HUES6 (cell line): Measurements from ENCODE around the gene MBD3.

Experiments used
- H3K27ac ChIP-seq: 2 replicates; pipeline ENCODE4 v1.7.0; 2013; ENCODE audit warnings: low read depth, mild to moderate bottlenecking, low read length, inconsistent platforms
- H3K27me3 ChIP-seq: 2 replicates; pipeline ENCODE4 v1.6.1; 2013; ENCODE audit warnings: low read length; ENCODE audit not compliant: control insufficient read depth, insufficient read depth
- H3K36me3 ChIP-seq: 2 replicates; pipeline ENCODE4 v1.6.1; 2013; ENCODE audit warnings: low read length; ENCODE audit not compliant: control insufficient read depth, insufficient read depth
- H3K4me1 ChIP-seq: 2 replicates; pipeline ENCODE4 v1.6.1; 2013; ENCODE audit warnings: low read length; ENCODE audit not compliant: control insufficient read depth, insufficient read depth
- H3K4me3 ChIP-seq: 2 replicates; pipeline ENCODE4 v1.5.1; 2013; ENCODE audit warnings: low read depth, low read length
- H3K9ac ChIP-seq: one replicate; pipeline ENCODE4 v1.6.1; 2013; ENCODE audit warnings: mild to moderate bottlenecking, low read length
- H3K9me3 ChIP-seq: 2 replicates; pipeline ENCODE4 v1.6.1; 2013; ENCODE audit warnings: low read depth, low read length; ENCODE audit not compliant: control insufficient read depth, insufficient read depth

The MBD3 gene

GRCh38 chr19:1630012-1630411 lies 37.3 kb upstream of the MBD3 start:
- no peaks in the 10 kb centered on the region for H3K4me1 ChIP-seq
- no peak overlapping the region for H3K4me3 ChIP-seq
- no peaks in the 10 kb centered on the region for H3K9me3 ChIP-seq
- no peaks in the 10 kb centered on the region for H3K27me3 ChIP-seq
- no peak overlapping the region for H3K27ac ChIP-seq
- no peak overlapping the region for H3K9ac ChIP-seq
- H3K36me3 ChIP-seq = peaks cover 72% of the 10 kb centered on the region

- no peaks in the 10 kb centered on the region for H3K4me1 ChIP-seq
- no peaks in the 10 kb centered on the region for H3K9me3 ChIP-seq
- no peaks in the 10 kb centered on the region for H3K27me3 ChIP-seq
- H3K27ac ChIP-seq = no peak overlapping the region
- peaks cover 71% of the 10 kb centered on the region for H3K36me3 ChIP-seq
- no peak overlapping the region for H3K4me3 ChIP-seq
- H3K9ac ChIP-seq = no peak overlapping the region
These were observed 36.7 kb upstream of the MBD3 start for GRCh38 chr19:1629256-1629808.

- peaks cover 74% of the 10 kb centered on the region for H3K36me3 ChIP-seq
- H3K4me1 ChIP-seq = no peaks in the 10 kb centered on the region
- no peak overlapping the region for H3K4me3 ChIP-seq
- H3K9ac ChIP-seq = no peak overlapping the region
- no peak overlapping the region for H3K27ac ChIP-seq
- H3K27me3 ChIP-seq = no peaks in the 10 kb centered on the region
- H3K9me3 ChIP-seq = no peaks in the 10 kb centered on the region
These were observed 34.5 kb upstream of the MBD3 start for GRCh38 chr19:1627194-1627593.

- Histone ChIP-seq H3K27ac (no peak overlapping the region), H3K4me3 (no peak overlapping the region), H3K4me1 (no peaks in the 10 kb centered on the region), H3K9ac (no peak overlapping the region), H3K9me3 (no peaks in the 10 kb centered on the region), H3K27me3 (no peaks in the 10 kb centered on the region), H3K36me3 (peaks cover 73% of the 10 kb centered on the region)
These were observed 33.8 kb upstream of the MBD3 start for GRCh38 chr19:1626417-1627010.

- H3K4me3 ChIP-seq = no peak overlapping the region
- no peaks in the 10 kb centered on the region for H3K27me3 ChIP-seq
- no peak overlapping the region for H3K27ac ChIP-seq
- H3K4me1 ChIP-seq = no peaks in the 10 kb centered on the region
- H3K9ac ChIP-seq = no peak overlapping the region
- H3K9me3 ChIP-seq = no peaks in the 10 kb centered on the region
- peaks cover 75% of the 10 kb centered on the region for H3K36me3 ChIP-seq
These were observed 31.8 kb upstream of the MBD3 start for GRCh38 chr19:1624458-1624857.

GRCh38 chr19:1622541-1622940 lies 29.9 kb upstream of the MBD3 start:
- no peaks in the 10 kb centered on the region for H3K27me3 ChIP-seq
- no peak overlapping the region for H3K4me3 ChIP-seq
- H3K36me3 ChIP-seq = peaks cover 90% of the 10 kb centered on the region
- H3K9ac ChIP-seq = no peak overlapping the region
- no peaks in the 10 kb centered on the region for H3K4me1 ChIP-seq
- H3K9me3 ChIP-seq = no peaks in the 10 kb centered on the region
- no peak overlapping the region for H3K27ac ChIP-seq

- no peak overlapping the region for H3K9ac ChIP-seq
- no peak overlapping the region for H3K4me3 ChIP-seq
- H3K36me3 ChIP-seq = peaks cover 91% of the 10 kb centered on the region
- H3K9me3 ChIP-seq = no peaks in the 10 kb centered on the region
- H3K4me1 ChIP-seq = no peaks in the 10 kb centered on the region
- no peak overlapping the region for H3K27ac ChIP-seq
- no peaks in the 10 kb centered on the region for H3K27me3 ChIP-seq
These were observed 29.3 kb upstream of the MBD3 start for GRCh38 chr19:1622007-1622406.

- H3K9me3 ChIP-seq = no peaks in the 10 kb centered on the region
- no peaks in the 10 kb centered on the region for H3K27me3 ChIP-seq
- H3K27ac ChIP-seq = no peak overlapping the region
- H3K36me3 ChIP-seq = peaks cover 91% of the 10 kb centered on the region
- H3K4me3 ChIP-seq = no peak overlapping the region
- H3K9ac ChIP-seq = no peak overlapping the region
- no peaks in the 10 kb centered on the region for H3K4me1 ChIP-seq
These were observed 28.9 kb upstream of the MBD3 start for GRCh38 chr19:1621574-1621973.

GRCh38 chr19:1621021-1621420 lies 28.4 kb upstream of the MBD3 start:
- Histone ChIP-seq H3K27ac (0 out of 2 replicates have a peak overlapping the region, but pooled peaks have one; percentile 33), H3K4me3 (no peak overlapping the region), H3K4me1 (no peaks in the 10 kb centered on the region), H3K27me3 (no peaks in the 10 kb centered on the region), H3K9ac (no peak overlapping the region), H3K36me3 (peaks cover 91% of the 10 kb centered on the region), H3K9me3 (no peaks in the 10 kb centered on the region)

- Histone ChIP-seq H3K27me3 (no peaks in the 10 kb centered on the region), H3K36me3 (peaks cover 91% of the 10 kb centered on the region), H3K4me3 (no peak overlapping the region), H3K9ac (no peak overlapping the region), H3K27ac (no peak overlapping the region), H3K9me3 (no peaks in the 10 kb centered on the region), H3K4me1 (no peaks in the 10 kb centered on the region)
These were observed 27.8 kb upstream of the MBD3 start for GRCh38 chr19:1620502-1620901.

GRCh38 chr19:1619703-1620102 lies 27.0 kb upstream of the MBD3 start:
- H3K9me3 ChIP-seq = no peaks in the 10 kb centered on the region
- H3K4me3 ChIP-seq = no peak overlapping the region
- H3K27ac ChIP-seq = no peak overlapping the region
- H3K36me3 ChIP-seq = peaks cover 93% of the 10 kb centered on the region
- H3K4me1 ChIP-seq = no peaks in the 10 kb centered on the region
- no peaks in the 10 kb centered on the region for H3K27me3 ChIP-seq
- H3K9ac ChIP-seq = no peak overlapping the region
